Measurements from ENCODE around the gene REC8.
"Not testable (repeated sequence)": the region's sequence is repeated elsewhere in the genome, so short reads cannot be mapped to it uniquely, and the experiment has no call there.

The REC8 gene

DNA sequence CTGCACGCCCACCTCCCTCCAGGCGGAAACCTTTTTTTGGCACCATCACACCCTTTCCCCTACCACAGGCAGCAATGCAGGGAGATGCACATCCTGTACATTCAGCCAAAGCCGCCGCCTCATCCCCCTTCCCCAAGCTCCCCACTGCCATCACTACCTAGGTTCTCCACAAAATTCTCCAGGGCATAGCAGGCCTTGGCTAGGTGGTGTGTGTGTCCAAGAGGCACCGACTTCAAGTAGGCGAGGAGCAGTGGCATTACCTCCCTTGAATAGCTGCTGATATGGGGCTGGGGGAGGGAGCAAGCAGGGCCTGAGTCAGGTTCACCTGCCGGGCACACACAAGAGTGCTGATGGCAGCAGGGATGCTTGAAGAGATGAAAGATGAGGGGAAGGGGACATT, 13.1 kb downstream of the REC8 start:
- DNase-seq, result no peak

- no peak for DNase-seq
Observed at GRCh38 chr14:24185741-24186140, 13.9 kb downstream of the REC8 start.

- no peak for DNase-seq
Observed at GRCh38 chr14:24186831-24187538, 15.1 kb downstream of the REC8 start.

DNA sequence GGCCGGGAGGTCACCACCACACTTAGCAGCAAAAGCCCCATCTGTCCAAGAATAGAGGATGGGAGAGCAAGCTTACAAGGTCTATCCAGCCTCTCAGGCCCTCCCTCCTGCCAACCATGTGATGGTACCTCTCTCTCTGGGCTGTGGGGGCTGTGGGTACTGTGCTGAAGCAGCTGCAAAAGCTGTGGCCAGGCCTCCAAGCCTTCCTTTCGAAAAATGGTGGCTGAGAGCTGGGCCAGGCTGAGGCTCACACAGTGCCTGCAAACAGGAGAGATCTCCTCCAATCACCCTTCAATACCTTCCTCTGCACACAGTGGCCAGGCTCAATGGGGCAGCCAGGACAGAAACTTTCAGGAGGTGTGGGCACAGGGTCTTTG, 15.6 kb downstream of the REC8 start:
- no peak for DNase-seq

DNA sequence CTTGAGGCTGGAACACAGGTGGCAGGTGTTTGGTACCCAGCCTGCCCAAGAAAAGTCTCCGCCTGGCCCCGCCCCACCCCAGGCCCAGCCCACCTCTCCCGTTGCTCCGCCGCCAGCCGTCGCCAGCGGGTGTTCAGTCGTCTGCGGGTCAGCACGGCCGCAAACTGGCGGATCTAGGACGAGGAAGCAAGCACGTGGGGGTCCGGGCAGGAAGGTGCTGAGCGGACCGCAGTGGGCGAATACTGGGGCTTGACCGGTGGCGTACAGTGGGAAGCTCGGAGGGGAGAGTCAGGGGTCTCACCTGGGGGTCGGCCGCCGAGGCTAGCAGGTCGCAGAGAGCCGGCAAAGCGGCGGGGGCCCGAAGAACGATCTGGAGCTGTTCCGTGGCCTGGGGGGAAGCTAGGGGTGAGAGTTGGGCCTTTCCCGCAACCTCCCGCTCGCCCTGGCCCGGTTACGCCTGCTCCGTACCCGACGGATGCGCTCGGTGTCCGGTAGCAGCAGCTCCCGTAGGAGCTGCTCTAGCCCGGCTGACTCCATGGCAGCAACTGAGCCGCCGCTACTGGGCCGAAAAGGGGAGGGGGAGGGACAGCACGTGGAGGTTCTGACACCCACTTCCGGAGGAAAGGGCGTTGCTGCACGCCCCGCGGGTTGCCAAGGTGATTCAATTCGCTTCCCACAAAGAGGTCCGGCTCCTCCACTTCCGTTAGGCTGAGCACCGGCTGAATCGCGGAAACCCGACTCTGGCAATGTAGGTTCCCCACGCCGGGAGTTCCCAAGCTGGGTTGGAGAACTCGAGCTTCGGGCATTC, 16.6 kb downstream of the REC8 start, which contains the start of gene IPO4:
TSS of gene IPO4 (minus strand) at position 566 of the 808 bp plus-strand sequence. CDS start at position 537, 29 bp downstream.
- peak; percentile 94 for DNase-seq

DNA sequence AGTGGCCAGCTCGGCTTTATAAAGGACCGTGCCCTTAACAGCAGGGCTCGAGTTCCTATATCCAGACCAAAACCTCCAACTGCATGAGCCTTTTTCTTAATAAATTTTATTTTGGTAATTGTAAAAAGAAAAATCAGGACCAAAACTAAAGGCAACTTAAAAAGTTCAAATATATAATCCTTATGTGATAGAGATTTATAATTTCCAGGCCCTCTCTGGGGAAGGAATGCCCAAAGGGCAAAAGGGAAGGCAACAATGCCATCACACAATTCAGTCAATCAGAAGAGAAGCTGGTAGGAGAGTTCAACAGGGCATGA, 17.1 kb downstream of the REC8 start:
- DNase-seq, result no peak

DNA sequence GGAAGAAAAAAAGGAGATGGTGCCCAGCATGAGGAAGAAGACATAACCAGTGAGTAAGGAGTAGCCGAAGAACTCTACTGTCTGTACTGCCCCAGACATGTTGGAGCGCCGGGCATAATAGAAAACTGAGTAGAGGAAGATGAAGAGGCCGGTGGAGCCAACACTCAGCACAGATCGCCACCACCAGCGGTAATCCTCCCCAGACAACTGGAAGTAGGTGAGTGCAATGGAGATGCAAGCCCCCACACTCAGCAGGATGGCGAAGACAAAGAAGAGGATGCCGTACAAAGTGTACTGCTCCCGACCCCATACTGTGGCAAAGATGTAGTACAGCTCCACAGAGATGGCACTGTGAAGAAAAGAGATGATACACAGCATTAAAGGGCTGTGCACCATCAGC, 17.6 kb downstream of the REC8 start:
- DNase-seq, result no peak

GRCh38 chr14:24190416-24190815, 18.5 kb downstream of the REC8 start:
- DNase-seq, result no peak

DNA sequence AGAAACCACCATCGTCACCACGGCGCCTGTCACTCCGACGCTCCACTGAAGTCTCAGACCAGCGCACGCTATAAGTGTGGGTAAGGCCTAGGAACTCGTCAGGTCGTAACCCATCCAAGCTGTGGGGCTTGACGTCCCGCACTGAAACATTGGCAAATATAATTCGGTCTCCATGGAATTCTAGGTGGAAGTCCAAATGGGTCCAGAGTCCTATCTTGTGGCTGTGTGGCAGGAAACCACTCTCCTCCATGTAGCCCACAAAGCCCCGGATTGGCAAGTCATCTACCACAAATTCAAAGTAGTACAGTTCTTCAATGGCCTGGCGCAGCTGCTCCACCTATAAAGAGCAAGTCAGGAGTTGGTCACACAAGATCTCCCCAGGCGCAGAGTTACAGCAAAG, 21.1 kb downstream of the REC8 start:
- no peak for DNase-seq

DNA sequence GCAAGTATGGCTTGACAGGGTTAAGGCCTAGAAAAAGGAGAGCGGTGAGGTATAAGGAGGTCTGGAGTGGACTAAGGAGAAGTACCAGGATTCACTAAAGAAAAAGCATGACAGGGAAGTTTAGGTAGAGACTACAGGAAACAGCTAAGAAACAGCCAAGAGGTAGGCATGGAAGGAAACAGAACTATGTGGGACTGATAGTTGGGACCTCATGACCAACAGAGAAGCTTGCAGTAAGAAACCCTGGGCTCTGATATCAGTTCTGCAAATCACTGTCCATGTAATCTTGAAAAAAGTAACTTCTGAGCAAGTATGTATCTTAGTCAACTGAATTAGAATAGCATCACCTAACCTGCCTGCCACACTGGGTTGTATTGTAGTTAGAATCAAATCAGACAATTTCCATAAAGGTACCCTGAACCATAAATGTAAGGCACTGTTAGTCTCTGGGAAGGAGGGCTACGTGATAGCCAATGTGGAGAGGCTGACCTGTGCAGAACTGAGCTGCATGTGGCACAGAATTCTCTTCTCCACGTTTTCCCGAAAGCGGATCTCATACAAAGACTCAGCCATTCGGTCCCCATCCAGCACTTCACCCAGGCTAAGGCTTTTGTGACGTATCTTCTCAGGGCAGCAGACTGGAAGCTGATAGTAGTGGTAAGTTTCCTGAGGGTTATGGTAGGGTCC, 22.4 kb downstream of the REC8 start:
- no peak for DNase-seq

DNA sequence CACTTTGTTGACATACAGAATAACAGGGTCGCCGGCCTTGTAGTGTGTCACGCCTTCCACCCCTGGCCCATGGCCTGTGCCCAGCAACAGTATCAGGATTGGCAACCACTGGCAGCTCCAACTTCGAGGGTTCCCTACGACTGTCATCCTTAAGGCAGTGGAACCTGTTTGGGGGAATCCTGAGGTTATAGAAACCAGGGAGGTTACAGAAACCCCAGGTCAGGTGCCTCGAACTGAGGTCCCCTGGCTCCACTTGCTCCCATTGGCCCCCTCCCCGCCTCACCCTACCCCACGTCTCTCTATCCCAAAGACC, 22.9 kb downstream of the REC8 start:
- no peak for DNase-seq

- peak; percentile 75 for DNase-seq
Observed at GRCh38 chr14:24195186-24196070, 23.5 kb downstream of the REC8 start, which contains the start of gene TM9SF1. TSS of gene TM9SF1 (minus strand) at chr14:24195441. CDS start at chr14:24195019, 422 bp downstream.

- peak; percentile 41 for DNase-seq
Observed at GRCh38 chr14:24196071-24197055, 24.5 kb downstream of the REC8 start.

GRCh38 chr14:24197056-24197450, 25.2 kb downstream of the REC8 start:
- no peak for DNase-seq

- no peak for DNase-seq
Observed at GRCh38 chr14:24198814-24199524, 27.1 kb downstream of the REC8 start.

GRCh38 chr14:24202538-24202937, 30.7 kb downstream of the REC8 start:
- not testable (repeated sequence) for DNase-seq

DNA sequence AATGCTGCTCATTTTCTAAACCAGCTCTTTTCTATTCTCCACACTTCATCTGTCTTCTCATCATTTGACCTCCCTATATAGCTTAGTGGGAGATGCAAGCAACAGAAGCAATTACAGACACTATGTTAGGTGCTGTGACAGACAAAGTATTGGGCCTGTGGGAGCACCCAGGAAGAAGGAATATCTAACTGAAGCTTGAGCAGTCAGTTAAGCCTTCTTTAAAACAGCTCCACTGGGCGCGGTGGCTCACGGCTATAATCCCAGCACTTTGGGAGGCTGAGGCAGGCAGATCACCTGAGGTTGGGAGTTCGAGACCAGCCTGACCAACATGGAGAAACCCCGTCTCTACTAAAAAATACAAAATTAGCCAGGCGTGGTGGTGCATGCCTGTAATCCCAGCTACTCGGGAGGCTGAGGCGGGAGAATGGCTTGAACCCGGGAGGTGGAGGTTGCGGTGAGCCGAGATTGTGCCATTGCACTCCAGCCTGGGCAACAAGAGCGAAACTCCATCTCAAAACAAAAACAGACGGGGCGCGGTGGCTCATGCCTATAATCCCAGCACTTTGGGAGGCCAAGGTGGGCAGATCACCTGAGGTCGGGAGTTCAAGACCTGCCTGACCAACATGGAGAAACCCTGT, 31.5 kb downstream of the REC8 start:
- not testable (repeated sequence) for DNase-seq

GRCh38 chr14:24204163-24205146, 32.6 kb downstream of the REC8 start:
- DNase-seq, result no peak

Measured in MV-4-11 (cell line).